ENCODE measurements around the gene KRTAP4-2. TPM values are rescaled to one million over a fixed set of nuclear protein-coding genes. Genes with fewer than 3 reads are reported as not detected.

Gene KRTAP4-2
- total RNA-seq, 4 donors from 2014 or later = not detected

Small RNAs within 50 kb of the gene (small RNA-seq; reads per million reads assigned to genes)
- not detected for gene KRTAP4-17P

Other genes with a start within 250 kb of the KRTAP4-2 start
- 1 to 10 TPM in 1 of 4 donors, not detected in 3; 4.3 TPM for gene KRT23, start 240.6 kb downstream of the KRTAP4-2 start, total RNA-seq
- not detected for gene KRT39, start 211.3 kb downstream of the KRTAP4-2 start, total RNA-seq
- not detected for gene KRT40, start 193.9 kb downstream of the KRTAP4-2 start, total RNA-seq
- gene KRTAP3-3, start 184.1 kb downstream of the KRTAP4-2 start, total RNA-seq = not detected
- not detected for gene KRTAP3-2, start 178.3 kb downstream of the KRTAP4-2 start, total RNA-seq
- gene KRTAP3-1, start 169.1 kb downstream of the KRTAP4-2 start, total RNA-seq = not detected
- not detected for gene KRTAP1-5, start 151.0 kb downstream of the KRTAP4-2 start, total RNA-seq
- gene KRTAP1-4, start 148.0 kb downstream of the KRTAP4-2 start, total RNA-seq = not detected
- not detected for gene KRTAP1-3, start 143.3 kb downstream of the KRTAP4-2 start, total RNA-seq
- not detected for gene KRTAP1-1, start 136.8 kb downstream of the KRTAP4-2 start, total RNA-seq
- gene KRTAP2-1, start 130.9 kb downstream of the KRTAP4-2 start, total RNA-seq = not detected
- gene KRTAP2-2, start 123.0 kb downstream of the KRTAP4-2 start, total RNA-seq = not detected
- gene KRTAP2-3, start 118.1 kb downstream of the KRTAP4-2 start, total RNA-seq = not detected
- gene KRTAP2-4, start 112.3 kb downstream of the KRTAP4-2 start, total RNA-seq = not detected
- gene KRTAP4-7, start 94.1 kb downstream of the KRTAP4-2 start, total RNA-seq = not detected
- not detected for gene KRTAP4-8, start 80.1 kb downstream of the KRTAP4-2 start, total RNA-seq
- gene KRTAP4-16, start 76.0 kb downstream of the KRTAP4-2 start, total RNA-seq = not detected
- not detected for gene KRTAP4-9, start 72.8 kb downstream of the KRTAP4-2 start, total RNA-seq
- gene KRTAP4-11, start 59.8 kb downstream of the KRTAP4-2 start, total RNA-seq = not detected
- gene KRTAP4-12, start 54.0 kb downstream of the KRTAP4-2 start, total RNA-seq = not detected
- gene KRTAP4-6, start 37.7 kb downstream of the KRTAP4-2 start, total RNA-seq = not detected
- not detected for gene KRTAP4-5, start 28.4 kb downstream of the KRTAP4-2 start, total RNA-seq
- gene KRTAP4-4, start 17.5 kb downstream of the KRTAP4-2 start, total RNA-seq = not detected
- gene KRTAP4-3, start 10.0 kb downstream of the KRTAP4-2 start, total RNA-seq = not detected
- gene KRTAP4-1, start 6.7 kb upstream of the KRTAP4-2 start, total RNA-seq = not detected
- gene KRTAP9-1, start 11.7 kb upstream of the KRTAP4-2 start, total RNA-seq = not detected
- not detected for gene KRTAP9-2, start 48.4 kb upstream of the KRTAP4-2 start, total RNA-seq
- gene KRTAP9-3, start 54.2 kb upstream of the KRTAP4-2 start, total RNA-seq = not detected
- gene KRTAP9-8, start 59.8 kb upstream of the KRTAP4-2 start, total RNA-seq = not detected
- not detected for gene KRTAP9-4, start 71.5 kb upstream of the KRTAP4-2 start, total RNA-seq
- gene KRTAP9-9, start 77.2 kb upstream of the KRTAP4-2 start, total RNA-seq = not detected
- not detected for gene KRTAP9-6, start 87.2 kb upstream of the KRTAP4-2 start, total RNA-seq
- not detected for gene KRTAP9-7, start 97.5 kb upstream of the KRTAP4-2 start, total RNA-seq
- not detected for gene KRTAP29-1, start 124.6 kb upstream of the KRTAP4-2 start, total RNA-seq
- gene KRTAP16-1, start 131.1 kb upstream of the KRTAP4-2 start, total RNA-seq = not detected
- not detected for gene KRTAP17-1, start 137.5 kb upstream of the KRTAP4-2 start, total RNA-seq
- gene KRT33A, start 172.6 kb upstream of the KRTAP4-2 start, total RNA-seq = not detected
- not detected for gene KRT33B, start 191.6 kb upstream of the KRTAP4-2 start, total RNA-seq
- gene KRT34, start 204.1 kb upstream of the KRTAP4-2 start, total RNA-seq = not detected
- gene KRT31, start 219.4 kb upstream of the KRTAP4-2 start, total RNA-seq = not detected
- gene KRT37, start 246.4 kb upstream of the KRTAP4-2 start, total RNA-seq = not detected